HL-60/S4 treated with phorbol 12-myristate 13-acetate at 8.2 ng/mL for 4 days and 3 days (cell line): Measurements from ENCODE around the gene TOMM6.

Source experiments
- in situ Hi-C: fragments of 300-500 bp; cut with MboI; formaldehyde crosslinking; loops from 2 replicates; pipeline ENCODE4 v1.15.0; 2022; ENCODE audit warnings: low sequenced_read_pairs

TOMM6 gene

GRCh38 chr6:41787219-41787917 is at the start of gene TOMM6:
Gene TOMM6, plus strand, starts transcription at chr6:41787694. Its CDS starts 4 bp downstream, at chr6:41787698.
- in situ Hi-C loops = loop anchor here (10.0 kb wide), 1 partner anchor 257 kb away; no protein-coding TSS in a partner anchor

- in situ Hi-C loops = no loop called here
Measured at GRCh38 chr6:41739041-41739440, 48.5 kb upstream of the TOMM6 start.

GRCh38 chr6:41740366-41741162 is 46.9 kb upstream of the TOMM6 start:
- in situ Hi-C loops = no loop called here

GRCh38 chr6:41741625-41742490 is 45.6 kb upstream of the TOMM6 start:
- in situ Hi-C loops = no loop called here

GRCh38 chr6:41743406-41744235 is 43.9 kb upstream of the TOMM6 start:
- in situ Hi-C loops = no loop called here

GRCh38 chr6:41744236-41744787 is 43.2 kb upstream of the TOMM6 start:
- in situ Hi-C loops = no loop called here

- in situ Hi-C loops = no loop called here
Measured at GRCh38 chr6:41746107-41746506, 41.4 kb upstream of the TOMM6 start.

GRCh38 chr6:41747256-41748101 is 40.0 kb upstream of the TOMM6 start, which contains the start of gene PGC:
Gene PGC, minus strand, starts transcription at chr6:41747397. Its CDS starts 63 bp downstream, at chr6:41747334.
- in situ Hi-C loops = no loop called here

GRCh38 chr6:41748102-41748477 is 39.4 kb upstream of the TOMM6 start:
- in situ Hi-C loops = no loop called here

GRCh38 chr6:41748542-41748941 is 39.0 kb upstream of the TOMM6 start:
- in situ Hi-C loops = no loop called here

- in situ Hi-C loops = no loop called here
Measured at GRCh38 chr6:41750374-41750773, 37.1 kb upstream of the TOMM6 start.

- in situ Hi-C loops = no loop called here
Measured at GRCh38 chr6:41755895-41756294, 31.6 kb upstream of the TOMM6 start.

- in situ Hi-C loops = no loop called here
Measured at GRCh38 chr6:41756354-41756753, 31.1 kb upstream of the TOMM6 start.

GRCh38 chr6:41757271-41757670 is 30.2 kb upstream of the TOMM6 start:
- in situ Hi-C loops = no loop called here

GRCh38 chr6:41757931-41758640 is 29.4 kb upstream of the TOMM6 start:
- in situ Hi-C loops = no loop called here

GRCh38 chr6:41758641-41759035 is 28.9 kb upstream of the TOMM6 start:
- in situ Hi-C loops = no loop called here

GRCh38 chr6:41759106-41759904 is 28.2 kb upstream of the TOMM6 start:
- in situ Hi-C loops = no loop called here
